HG03159 (cell line): ENCODE data around the gene ASCL1.

Experiments
- ATAC-seq: cut with Tn5 transposase; IDR thresholded peaks from one replicate; pipeline ENCODE4 v1.9.1; 2021; ENCODE audit warnings: mild to moderate bottlenecking, moderate library complexity; ENCODE audit not compliant: unreplicated experiment

The ASCL1 gene

DNA sequence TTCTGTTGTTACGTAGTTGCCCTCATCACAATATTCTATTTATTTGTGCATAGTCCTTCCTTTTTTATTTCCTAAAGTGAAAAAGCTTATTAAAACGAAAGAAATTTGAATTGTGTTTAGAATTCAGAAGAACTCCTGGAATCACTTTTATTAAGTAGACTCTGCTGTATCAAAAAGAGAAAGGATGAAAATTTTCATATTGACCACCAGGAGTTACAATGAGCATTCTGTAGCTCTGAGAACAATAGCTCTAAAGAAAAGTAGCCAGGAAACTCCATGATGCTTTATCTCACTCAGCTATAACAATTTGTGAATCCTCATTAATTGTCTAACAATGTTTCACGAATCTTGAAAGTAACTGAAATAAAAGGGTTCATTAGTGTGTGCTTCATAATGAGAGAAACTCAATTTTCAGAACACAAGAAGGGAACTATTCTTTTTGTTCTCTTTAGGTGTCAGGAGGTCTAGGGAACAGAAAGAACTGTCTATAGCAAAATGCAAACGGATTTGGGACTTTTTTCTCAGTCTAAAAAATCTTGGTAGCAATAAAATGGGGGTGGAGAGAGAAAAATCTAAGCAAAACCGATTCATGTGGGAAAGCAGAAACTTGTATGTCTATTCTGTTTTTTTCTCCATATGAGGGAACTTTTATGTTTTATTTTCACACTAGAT is 19.3 kb downstream of the ASCL1 start:
- ATAC-seq, result no peak

DNA sequence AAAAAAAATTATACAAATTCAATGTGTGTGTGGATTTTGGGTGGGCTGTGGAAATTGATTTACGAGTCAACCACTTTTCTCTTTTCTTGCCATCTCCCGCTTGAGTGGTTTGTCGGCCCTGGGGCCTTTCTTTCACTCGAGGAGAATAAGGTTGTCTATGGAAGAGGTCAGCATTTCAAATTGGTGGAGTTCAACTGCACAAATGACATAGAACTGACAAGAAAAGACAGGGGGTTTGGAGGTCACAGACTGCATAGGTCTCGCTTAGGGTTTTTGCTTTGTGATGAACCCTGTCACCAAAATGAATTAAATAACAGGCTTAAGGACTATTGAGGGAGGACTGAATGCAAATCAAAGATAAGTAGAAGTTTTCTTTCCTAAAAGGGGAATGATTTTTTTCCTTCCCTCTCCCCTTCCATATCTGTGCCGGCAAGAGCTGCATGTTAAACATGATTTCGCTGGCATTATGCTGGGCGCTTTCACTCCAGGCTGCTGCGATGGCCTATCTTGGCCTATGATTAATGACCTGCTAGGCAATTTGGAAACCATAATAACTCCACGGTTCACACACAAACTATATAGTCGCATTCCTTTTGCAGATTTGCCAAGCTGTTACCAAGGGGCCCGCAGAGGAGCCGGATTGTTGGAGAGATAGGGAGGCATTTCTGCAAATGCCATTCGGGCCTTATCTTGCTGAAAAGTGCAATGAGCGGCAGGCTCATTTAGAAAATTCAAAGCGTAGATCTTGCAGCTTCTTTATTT is 20.7 kb downstream of the ASCL1 start:
- ATAC-seq, result no peak

DNA sequence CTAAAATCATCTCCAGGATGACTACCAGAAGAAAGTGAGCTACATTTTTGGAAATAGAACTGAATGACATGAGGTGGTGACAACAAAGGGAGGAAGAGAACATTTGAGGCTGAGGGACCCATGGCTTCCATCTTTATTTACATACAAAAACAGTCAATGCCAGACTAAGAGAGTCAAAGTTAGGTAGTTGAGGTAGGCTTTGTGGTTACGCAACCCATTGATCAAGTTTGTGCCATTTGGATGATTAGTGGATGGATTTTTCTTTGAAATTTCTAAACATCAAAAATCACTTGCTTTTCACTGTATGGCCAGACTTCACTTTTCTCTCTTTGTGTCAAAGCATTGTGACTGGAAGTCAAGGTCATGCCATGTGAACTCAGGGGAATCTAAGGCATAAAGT is 22.9 kb downstream of the ASCL1 start:
- ATAC-seq, result no peak

DNA sequence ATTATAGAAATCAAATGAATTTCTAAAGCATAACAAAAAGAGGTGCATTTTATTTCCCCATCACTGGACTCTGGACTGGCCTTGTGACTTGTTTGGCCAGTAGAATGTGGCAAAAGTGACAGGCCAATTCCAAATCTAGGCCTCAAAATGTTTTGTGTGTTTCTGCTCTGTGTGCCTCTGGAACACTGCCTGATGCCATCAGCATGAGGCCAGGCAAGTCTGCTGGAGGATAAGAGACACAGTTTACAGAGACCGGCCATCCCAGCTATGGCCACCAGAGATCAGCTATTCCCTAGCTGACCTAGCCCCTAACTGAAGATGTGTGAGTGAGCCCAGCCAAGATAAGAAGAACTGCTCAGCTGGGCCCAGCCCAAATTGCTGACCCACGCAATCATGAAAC is 32.9 kb downstream of the ASCL1 start:
- no peak for ATAC-seq

DNA sequence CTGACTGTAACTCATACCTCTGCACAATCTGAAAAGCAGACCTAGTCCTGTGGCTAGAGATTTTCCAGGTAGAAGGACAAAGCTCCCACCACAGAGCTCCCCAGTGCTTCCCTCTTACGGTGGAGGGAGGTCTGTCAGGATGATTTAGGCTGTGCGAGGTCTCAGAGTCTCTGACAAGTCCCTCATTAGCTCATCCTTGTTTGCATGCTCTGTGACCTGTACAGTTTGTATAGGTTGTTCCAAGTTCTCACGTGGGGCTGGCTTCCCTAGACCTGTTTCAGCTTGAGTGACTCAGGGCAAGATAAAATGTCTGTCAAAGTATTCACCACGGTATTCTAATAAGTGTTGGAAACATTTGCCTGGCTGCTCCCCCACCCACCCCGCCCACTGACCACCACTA is 34.8 kb downstream of the ASCL1 start:
- no peak for ATAC-seq

DNA sequence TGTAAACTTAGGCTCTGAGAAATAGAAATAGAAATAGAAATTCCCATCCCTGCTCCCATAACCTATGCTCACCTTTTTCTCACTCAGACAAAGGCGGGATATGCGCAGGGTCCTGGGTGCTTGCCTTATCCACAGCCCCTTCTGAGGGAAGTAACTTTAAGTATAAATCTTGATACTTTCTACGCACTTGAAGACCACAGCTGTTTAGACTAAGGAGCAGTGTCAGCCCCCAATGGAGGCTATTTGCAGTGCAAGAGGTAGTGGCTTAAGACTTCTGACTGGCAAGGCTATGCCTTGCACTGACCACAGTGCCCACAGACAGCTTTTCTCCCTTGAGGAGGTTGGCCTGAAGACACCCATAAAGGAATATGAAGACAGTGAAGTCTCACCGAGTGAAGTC is 35.2 kb downstream of the ASCL1 start:
- ATAC-seq, result no peak

DNA sequence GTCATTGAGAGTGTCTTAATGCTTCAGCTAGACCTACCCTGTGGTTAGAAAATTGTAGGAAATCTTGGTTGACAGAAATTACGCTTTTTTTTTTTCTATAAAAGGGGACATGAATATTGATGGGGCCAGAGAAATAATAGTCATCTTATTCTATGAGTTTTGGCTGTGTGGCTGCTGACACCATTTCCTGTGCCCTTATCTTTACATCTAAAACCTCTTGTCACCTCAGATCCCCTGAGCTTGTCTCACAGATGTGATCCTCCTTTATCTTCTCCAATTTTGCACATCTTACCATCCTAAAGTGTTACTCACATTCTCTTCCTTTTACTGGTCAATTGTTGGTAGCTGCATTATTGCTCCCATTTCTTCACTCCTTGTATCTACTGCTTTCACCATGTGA is 36.1 kb downstream of the ASCL1 start:
- no peak for ATAC-seq

DNA sequence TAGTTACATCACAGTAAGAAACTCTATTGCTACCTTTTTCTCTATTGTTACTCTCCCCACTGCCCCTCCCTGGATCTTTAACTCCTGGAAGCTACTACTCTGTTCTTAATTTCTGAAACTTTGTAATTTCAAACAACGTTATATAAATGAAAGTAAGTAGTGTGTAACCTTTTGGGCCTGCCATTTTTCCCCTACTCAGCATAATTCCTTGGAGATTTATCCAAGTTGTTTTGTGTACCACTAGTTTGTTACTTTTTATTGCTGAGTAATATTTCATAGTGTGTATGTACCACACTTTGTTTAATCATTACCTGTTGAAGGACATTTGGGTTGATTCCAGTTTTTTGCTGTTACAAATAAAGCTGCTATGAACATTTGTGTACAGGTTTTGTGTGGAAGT is 37.9 kb downstream of the ASCL1 start:
- no peak for ATAC-seq
